HepG2 (cell line): ENCODE measurements around the gene TRIM28. TPM values are rescaled to one million over a fixed set of nuclear protein-coding genes. Genes with fewer than 3 reads are reported as not detected.

Source experiments
- ATAC-seq: fragments of 200-7000 bp; cut with Tn5 transposase; 3 replicates; pipeline ENCODE4 v1.9.1; 2020; ENCODE audit warnings: mild to moderate bottlenecking, moderate library complexity
- BruUV-seq: library from RNA; stranded (reverse); fragments of 400-500 nt; replicated peaks from 2 replicates; lab custom pipeline; 2021; lab: Mats Ljungman, UMichigan
- CTCF ChIA-PET: fragments of 300-600 bp; formaldehyde crosslinking; extraction: SDS; loops from one replicate; lab custom pipeline; 2021; ENCODE audit warnings: low total read pairs, inconsistent platforms, low intra/inter-chr PET ratio; lab: Yijun Ruan, JAX
- POLR2A ChIA-PET: fragments of 350-600 bp; sonication (Branson Sonifier 250); formaldehyde crosslinking; loops from one replicate; lab custom pipeline; 2020; ENCODE audit warnings: antibody characterized with exemption, inconsistent platforms; lab: Yijun Ruan, JAX
- DNase-seq: peaks from one replicate; pipeline ENCODE4 v3.0.0-alpha.2; 2015; ENCODE audit warnings: low spot score
- FAIRE-seq: peaks from 3 replicates; lab custom pipeline; 2011; peaks lifted over from hg19 to GRCh38; lab: Jason Lieb, UNC
- H2AFZ ChIP-seq: one replicate; pipeline ENCODE4 v1.6.1; 2011; ENCODE audit warnings: low read length, inconsistent platforms
- H3K27ac ChIP-seq: fragments of 300-600 bp; 3 replicates; pipeline ENCODE4 v1.8.0; 2011; ENCODE audit warnings: mixed run types, mild to moderate bottlenecking, mixed read lengths, low read length, inconsistent platforms; ENCODE audit not compliant: insufficient read depth; ENCODE audit errors: extremely low read length
- H3K27me3 ChIP-seq, 2 experiments: fragments of 200-600 bp in 1 of 2; 2 replicates in 1 of 2; 3 replicates in 1 of 2; pipeline versions ENCODE4 v1.6.0 to v1.8.0; 2011; ENCODE audit warnings: low read length in 2 of 2, mild to moderate bottlenecking in 2 of 2, moderate library complexity in 2 of 2, inconsistent platforms in 1 of 2; ENCODE audit not compliant: insufficient read depth in 2 of 2, control insufficient read depth in 1 of 2
- H3K36me3 ChIP-seq, 2 experiments: fragments of 200-600 bp in 1 of 2; replicated peaks in 1 of 2; 2 replicates in 1 of 2; 3 replicates in 1 of 2; pipeline versions ENCODE4 v1.5.1 to v1.8.0; 2011; ENCODE audit warnings: low read length in 2 of 2, inconsistent platforms in 1 of 2; ENCODE audit not compliant: insufficient read depth in 2 of 2, control insufficient read depth in 1 of 2
- H3K4me1 ChIP-seq: 2 replicates; pipeline ENCODE4 v1.5.1; 2012; ENCODE audit warnings: low read length, inconsistent platforms; ENCODE audit not compliant: insufficient read depth
- H3K4me2 ChIP-seq: 2 replicates; pipeline ENCODE4 v1.6.0; 2011; ENCODE audit warnings: low read depth, low read length, inconsistent platforms
- H3K4me3 ChIP-seq, 3 experiments: fragments of 200-600 bp in 1 of 3; sonication (generic), shearing (Covaris generic) in 1 of 3; replicated peaks in 1 of 3; 2 replicates each; pipeline ENCODE4 v1.5.1; 2011 to 2016; ENCODE audit warnings: low read length in 3 of 3, inconsistent platforms in 2 of 3, low read depth in 2 of 3, mild to moderate bottlenecking in 2 of 3, control low read depth in 1 of 3, mixed read lengths in 1 of 3; ENCODE audit not compliant: insufficient read depth in 1 of 3
- H3K79me2 ChIP-seq: one replicate; pipeline ENCODE4 v1.6.1; 2011; ENCODE audit warnings: low read length, inconsistent platforms; ENCODE audit not compliant: insufficient read depth
- H3K9ac ChIP-seq: 2 replicates; pipeline ENCODE4 v1.6.0; 2011; ENCODE audit warnings: mild to moderate bottlenecking, low read depth, low read length, inconsistent platforms; ENCODE audit not compliant: insufficient read depth
- H3K9me3 ChIP-seq: 2 replicates; pipeline ENCODE4 v1.5.1; 2012; ENCODE audit warnings: mild to moderate bottlenecking, low read length
- H4K20me1 ChIP-seq: 2 replicates; pipeline ENCODE4 v1.6.0; 2011; ENCODE audit warnings: inconsistent platforms, mild to moderate bottlenecking, low read length, moderate library complexity; ENCODE audit not compliant: insufficient read depth
- GFI1 ChIP-seq: sonication (generic); formaldehyde crosslinking; IDR thresholded peaks from 2 replicates; pipeline ENCODE4 v1.5.0; 2020; ENCODE audit warnings: missing genetic modification reagents, mild to moderate bottlenecking, borderline replicate concordance
- HMG20B ChIP-seq: conservative IDR thresholded peaks from 2 replicates; pipeline ENCODE4 v1.6.1; 2016; ENCODE audit warnings: missing genetic modification reagents, missing compliant biosample characterization
- NCOA2 ChIP-seq: sonication (generic); formaldehyde crosslinking; IDR thresholded peaks from 2 replicates; pipeline ENCODE4 v1.8.0; 2022; ENCODE audit warnings: inconsistent platforms
- NFKB2 ChIP-seq: sonication (generic); formaldehyde crosslinking; IDR thresholded peaks from 2 replicates; pipeline ENCODE4 v1.4.0; 2020; ENCODE audit warnings: missing genetic modification reagents, borderline replicate concordance
- PAWR ChIP-seq: sonication (generic); formaldehyde crosslinking; IDR thresholded peaks from 2 replicates; pipeline ENCODE4 v1.4.0; 2020; ENCODE audit warnings: missing genetic modification reagents, mild to moderate bottlenecking, borderline replicate concordance
- SATB2 ChIP-seq: sonication (generic); formaldehyde crosslinking; IDR thresholded peaks from 2 replicates; pipeline ENCODE4 v1.5.0; 2020; ENCODE audit warnings: missing genetic modification reagents
- ZNF224 ChIP-seq: sonication (generic); formaldehyde crosslinking; IDR thresholded peaks from 2 replicates; pipeline ENCODE4 v1.5.0; 2020; ENCODE audit warnings: mild to moderate bottlenecking, missing genetic modification reagents
- WGBS: methylation state at CpG from one replicate; pipeline ENCODE4 v1.1.6; 2017; ENCODE audit warnings: low lambda C conversion rate; 5-methylcytosine and 5-hydroxymethylcytosine counted together
- in situ Hi-C: cut with HindIII; loops from 2 replicates; pipeline ENCODE4 v1.10.0; 2017; ENCODE audit warnings: low pct_unique_long_range_greater_than_20kb; ENCODE audit not compliant: extremely low pct_ligation_motif_present
- intact Hi-C: fragments of 100-400 bp; cut with micrococcal nuclease; formaldehyde crosslinking; loops from one replicate; pipeline ENCODE4 v1.10.0; 2022; ENCODE audit not compliant: unreplicated experiment
- polyA plus RNA-seq, 8 experiments: library from polyadenylated mRNA; depleted of rRNA in 3 of 8; stranded (reverse) in 7 of 8; unstranded in 1 of 8; fragments of >200 nt; fragmentation: Illumina TruSeq in 4 of 8; extraction: Trizol in 4 of 8; gene quantifications; 2 replicates each; pipeline versions ENCODE4 v1.2.1 to v1.2.3, GENCODE V29; 2011 to 2016; ENCODE audit warnings: low read depth in 4 of 8, missing spikeins in 1 of 8, mixed read lengths in 1 of 8; ENCODE audit not compliant: insufficient read depth in 1 of 8
- total RNA-seq, 5 experiments: library from RNA; depleted of rRNA; stranded (reverse); fragments of >200 nt; fragmentation: Illumina TruSeq; extraction: Trizol; gene quantifications; 2 replicates each; pipeline ENCODE4 v1.2.3, GENCODE V29; 2016; ENCODE audit warnings: low read depth in 1 of 5

The TRIM28 gene
- total and polyA plus RNA-seq, 2 of the 13 experiments (the other 11 are each of a cell fraction or from before 2014, with no cell fraction given) = 361 to 439 TPM

- TF ChIP-seq ZNF224 = no peak
- no peak for TF ChIP-seq HMG20B (CRISPR knock-in tag)
- no peak for TF ChIP-seq PAWR
- no peak for TF ChIP-seq NCOA2
- no peak for TF ChIP-seq NFKB2 (CRISPR knock-in tag)
- no peak for TF ChIP-seq GFI1
- TF ChIP-seq SATB2 (CRISPR knock-in tag) = no peak
- TF ChIP-seq, all 625 proteins: peak for 0
- Histone ChIP-seq H3K79me2 (peaks cover 25% of the 10 kb centered on the region), H3K4me2 (no peak overlapping the region), H3K36me3 (peaks cover 5 to 6% of the 10 kb centered on the region in 2 experiments; a peak in 4 of 5 replicates), H3K4me3 (no peak overlapping the region), H3K9me3 (no peaks in the 10 kb centered on the region), H3K4me1 (peaks cover 57% of the 10 kb centered on the region), H3K27me3 (no peaks in the 10 kb centered on the region; a peak in 1 of 5 replicates), H4K20me1 (no peaks in the 10 kb centered on the region), H3K9ac (no peak overlapping the region), H2AFZ (no peak overlapping the region), H3K27ac (no peak overlapping the region)
- intact Hi-C loops (loop anchor here (5.0 kb wide), 1 partner anchor 189 kb away; the partner anchor contains the start of gene ZSCAN22), in situ Hi-C loops (no loop called here)
- BruUV-seq = no TSS peak
- FAIRE-seq (no peak), DNase-seq (no peak), ATAC-seq (no peak)
- ChIA-PET POLR2A (interaction anchor here (1.1 kb wide), 1 partner anchor 16 kb away, joined by 3 read pairs; no protein-coding TSS in a partner anchor), CTCF (no interaction called here)
- 96% methylated on average over 25 of the region's 25 CpGs for WGBS
Measured at GRCh38 chr19:58516246-58516836, 27.5 kb upstream of the TRIM28 start.
